Loucy (cell line): Measurements from ENCODE around the gene IGF2BP3.

Experiments used
- H2AFZ ChIP-seq: fragments of 200-600 bp; sonication (generic); 2 replicates; pipeline ENCODE4 v1.6.0; 2016; ENCODE audit warnings: antibody characterized with exemption, mild to moderate bottlenecking, low read length, moderate library complexity
- H3F3A ChIP-seq: fragments of 200-600 bp; 2 replicates; pipeline ENCODE4 v1.6.0; 2016; ENCODE audit warnings: antibody characterized with exemption, low read depth, mild to moderate bottlenecking
- H3K27me3 ChIP-seq: fragments of 200-600 bp; sonication (generic); 2 replicates; pipeline ENCODE4 v1.6.1; 2014; ENCODE audit warnings: low read length, mild to moderate bottlenecking; ENCODE audit not compliant: insufficient read depth, poor library complexity, severe bottlenecking
- H3K36me3 ChIP-seq: fragments of 200-600 bp; sonication (generic); 2 replicates; pipeline ENCODE4 v1.6.1; 2016; ENCODE audit warnings: low read length; ENCODE audit not compliant: insufficient read depth
- H3K4me1 ChIP-seq: fragments of 200-600 bp; sonication (generic); 2 replicates; pipeline ENCODE4 v1.5.1; 2014; ENCODE audit warnings: low read length, mild to moderate bottlenecking; ENCODE audit not compliant: insufficient read depth, poor library complexity, severe bottlenecking
- H3K4me2 ChIP-seq: fragments of 200-600 bp; sonication (generic); 2 replicates; pipeline ENCODE4 v1.6.0; 2014; ENCODE audit warnings: antibody characterized with exemption, low read length, low read depth, mild to moderate bottlenecking; ENCODE audit not compliant: poor library complexity, severe bottlenecking
- H3K4me3 ChIP-seq: fragments of 200-600 bp; sonication (generic); 2 replicates; pipeline ENCODE4 v1.5.1; 2014; ENCODE audit warnings: low read length, mild to moderate bottlenecking, mixed read lengths; ENCODE audit not compliant: poor library complexity, severe bottlenecking
- H3K79me2 ChIP-seq: fragments of 200-600 bp; sonication (generic); 2 replicates; pipeline ENCODE4 v1.6.1; 2014; ENCODE audit warnings: low read length; ENCODE audit not compliant: insufficient read depth
- H3K9ac ChIP-seq: fragments of 200-600 bp; sonication (generic); 2 replicates; pipeline ENCODE4 v1.6.0; 2014; ENCODE audit warnings: mild to moderate bottlenecking, low read depth, low read length, moderate library complexity; ENCODE audit not compliant: poor library complexity, severe bottlenecking
- H3K9me2 ChIP-seq: fragments of 200-600 bp; sonication (generic); replicated peaks from 2 replicates; pipeline ENCODE4 v1.6.1; 2016; ENCODE audit warnings: low read depth, low read length, mixed read lengths
- H3K9me3 ChIP-seq: fragments of 200-600 bp; sonication (generic); 2 replicates; pipeline ENCODE4 v1.6.1; 2014; ENCODE audit warnings: mild to moderate bottlenecking, antibody characterized with exemption, low read length, low read depth; ENCODE audit not compliant: insufficient read depth
- H4K20me1 ChIP-seq: fragments of 200-600 bp; sonication (generic); 2 replicates; pipeline ENCODE4 v1.6.0; 2014; ENCODE audit warnings: antibody characterized with exemption, low read length, mild to moderate bottlenecking; ENCODE audit not compliant: insufficient read depth, poor library complexity, severe bottlenecking
- EZH2phosphoT487 ChIP-seq: fragments of 200-600 bp; IDR thresholded peaks from 2 replicates; pipeline ENCODE4 v1.6.1; 2018; ENCODE audit warnings: antibody characterized with exemption, mild to moderate bottlenecking, moderate library complexity, borderline replicate concordance
- TF ChIP-seq, protein P1 (sequence below): fragments of 200-600 bp; sonication (generic); conservative IDR thresholded peaks from 2 replicates; pipeline ENCODE4 v1.5.1; 2014; ENCODE audit warnings: mild to moderate bottlenecking, antibody characterized with exemption, low read length

IGF2BP3 gene

GRCh38 chr7:23268746-23269145, 201.5 kb downstream of the IGF2BP3 start:
- no peak overlapping the region for H3K4me3 ChIP-seq
- H3K36me3 ChIP-seq = no peaks in the 10 kb centered on the region
- H3K9ac ChIP-seq = no peak overlapping the region
- H3F3A ChIP-seq = no peaks in the 10 kb centered on the region
- H2AFZ ChIP-seq = no peak overlapping the region
- H3K27me3 ChIP-seq = no peaks in the 10 kb centered on the region
- H3K9me2 ChIP-seq = no peaks in the 10 kb centered on the region
- H3K4me1 ChIP-seq = peaks cover 6% of the 10 kb centered on the region
- no peaks in the 10 kb centered on the region for H3K79me2 ChIP-seq
- no peaks in the 10 kb centered on the region; the same call in 1 of the 2 replicates for H3K9me3 ChIP-seq
- H3K4me2 ChIP-seq = no peak overlapping the region
- no peaks in the 10 kb centered on the region for H4K20me1 ChIP-seq
- TF ChIP-seq, protein P1, sequence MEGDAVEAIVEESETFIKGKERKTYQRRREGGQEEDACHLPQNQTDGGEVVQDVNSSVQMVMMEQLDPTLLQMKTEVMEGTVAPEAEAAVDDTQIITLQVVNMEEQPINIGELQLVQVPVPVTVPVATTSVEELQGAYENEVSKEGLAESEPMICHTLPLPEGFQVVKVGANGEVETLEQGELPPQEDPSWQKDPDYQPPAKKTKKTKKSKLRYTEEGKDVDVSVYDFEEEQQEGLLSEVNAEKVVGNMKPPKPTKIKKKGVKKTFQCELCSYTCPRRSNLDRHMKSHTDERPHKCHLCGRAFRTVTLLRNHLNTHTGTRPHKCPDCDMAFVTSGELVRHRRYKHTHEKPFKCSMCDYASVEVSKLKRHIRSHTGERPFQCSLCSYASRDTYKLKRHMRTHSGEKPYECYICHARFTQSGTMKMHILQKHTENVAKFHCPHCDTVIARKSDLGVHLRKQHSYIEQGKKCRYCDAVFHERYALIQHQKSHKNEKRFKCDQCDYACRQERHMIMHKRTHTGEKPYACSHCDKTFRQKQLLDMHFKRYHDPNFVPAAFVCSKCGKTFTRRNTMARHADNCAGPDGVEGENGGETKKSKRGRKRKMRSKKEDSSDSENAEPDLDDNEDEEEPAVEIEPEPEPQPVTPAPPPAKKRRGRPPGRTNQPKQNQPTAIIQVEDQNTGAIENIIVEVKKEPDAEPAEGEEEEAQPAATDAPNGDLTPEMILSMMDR = no peak
- no peak for TF ChIP-seq EZH2phosphoT487

DNA sequence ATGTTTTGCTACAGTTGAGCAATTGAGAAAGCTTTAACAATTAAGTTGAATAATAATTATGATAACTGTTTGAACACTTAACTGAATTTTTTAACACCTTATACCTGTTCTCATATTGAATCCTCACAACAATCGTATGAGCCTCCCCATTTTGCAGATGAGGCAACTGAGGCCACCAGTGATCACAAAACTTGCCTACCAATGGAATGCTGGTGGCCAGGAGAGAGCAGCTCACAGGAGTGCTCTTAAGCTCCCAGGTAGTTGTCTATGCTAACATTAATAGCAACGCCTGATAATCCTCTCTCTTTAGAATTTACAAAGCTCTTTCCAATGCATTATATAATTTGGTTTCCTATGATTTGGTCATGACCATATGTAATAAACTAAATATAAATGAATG, 202.1 kb downstream of the IGF2BP3 start:
- no peak for TF ChIP-seq EZH2phosphoT487
- TF ChIP-seq, protein P1 = no peak
- no peaks in the 10 kb centered on the region for H3F3A ChIP-seq
- H3K9me2 ChIP-seq = no peaks in the 10 kb centered on the region
- no peak overlapping the region for H3K9ac ChIP-seq
- H3K36me3 ChIP-seq = no peaks in the 10 kb centered on the region
- H3K4me1 ChIP-seq = peaks cover under 1% of the 10 kb centered on the region
- no peak overlapping the region for H2AFZ ChIP-seq
- H3K4me3 ChIP-seq = no peak overlapping the region
- no peaks in the 10 kb centered on the region for H3K27me3 ChIP-seq
- no peaks in the 10 kb centered on the region for H3K79me2 ChIP-seq
- H3K9me3 ChIP-seq = no peaks in the 10 kb centered on the region; the same call in 1 of the 2 replicates
- no peak overlapping the region for H3K4me2 ChIP-seq
- H4K20me1 ChIP-seq = no peaks in the 10 kb centered on the region

DNA sequence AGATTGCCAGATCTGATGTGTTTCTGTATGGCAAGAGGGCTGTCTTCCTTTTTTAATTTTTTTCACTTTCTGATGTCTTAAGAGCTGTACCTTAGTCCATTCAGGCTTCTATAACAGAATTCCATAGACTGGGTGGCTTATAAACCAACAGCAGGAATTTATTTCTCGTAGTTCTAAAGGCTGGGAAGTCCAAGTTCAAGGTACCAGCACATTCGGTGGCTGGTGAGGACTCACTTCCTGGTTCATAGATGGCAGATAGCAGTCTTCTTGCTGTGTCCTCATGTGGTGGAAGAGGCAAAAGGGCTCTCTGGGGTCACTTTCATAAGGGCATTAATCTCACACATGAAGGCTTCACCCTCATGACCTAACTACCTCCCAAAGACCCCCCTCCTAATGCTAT, 202.9 kb downstream of the IGF2BP3 start:
- H3F3A ChIP-seq = no peaks in the 10 kb centered on the region
- no peaks in the 10 kb centered on the region for H3K9me2 ChIP-seq
- H3K4me3 ChIP-seq = no peak overlapping the region
- TF ChIP-seq, protein P1 = no peak
- no peak for TF ChIP-seq EZH2phosphoT487
- no peaks in the 10 kb centered on the region; the same call in 1 of the 2 replicates for H3K9me3 ChIP-seq
- H3K9ac ChIP-seq = no peak overlapping the region
- no peaks in the 10 kb centered on the region for H3K27me3 ChIP-seq
- H3K36me3 ChIP-seq = no peaks in the 10 kb centered on the region
- H2AFZ ChIP-seq = no peak overlapping the region
- H4K20me1 ChIP-seq = no peaks in the 10 kb centered on the region
- H3K4me1 ChIP-seq = no peaks in the 10 kb centered on the region
- no peaks in the 10 kb centered on the region for H3K79me2 ChIP-seq
- H3K4me2 ChIP-seq = no peak overlapping the region
